Upper lobe of left lung (tissue), 4 donors: ENCODE results near the gene TRIM75.

ENCODE experiments used
- CTCF ChIP-seq, 6 experiments: fragments of 450-650 bp in 4 of 6; fragments of 200-600 bp in 2 of 6; sonication (generic) in 2 of 6; IDR thresholded peaks; one replicate each; pipeline ENCODE4 v1.5.1; 2016 to 2019; ENCODE audit warnings: antibody characterized with exemption in 6 of 6
- EP300 ChIP-seq, 4 donors: sonication (generic); formaldehyde crosslinking; IDR thresholded peaks; one replicate each; pipeline ENCODE4 v1.5.1; 2017; ENCODE audit warnings: antibody characterized with exemption in 4 of 4, control low read depth in 2 of 4
- POLR2A ChIP-seq, 4 donors: fragments of 450-650 bp; IDR thresholded peaks; one replicate each; pipeline ENCODE4 v1.5.1; 2016 to 2017; ENCODE audit warnings: antibody characterized with exemption in 4 of 4, mild to moderate bottlenecking in 2 of 4
- POLR2AphosphoS5 ChIP-seq, 2 donors: sonication (generic); formaldehyde crosslinking; IDR thresholded peaks; one replicate each; pipeline ENCODE4 v1.5.1; 2017; ENCODE audit warnings: antibody characterized with exemption in 2 of 2

GRCh38 chr4:165013691-165014090 lies 40.0 kb upstream of the TRIM75 start:
- TF ChIP-seq POLR2A (IDR thresholded peaks at IDR 0.05) (no peak), CTCF (IDR thresholded peaks at IDR 0.05) (no peak), POLR2AphosphoS5 (IDR thresholded peaks at IDR 0.05) (no peak), EP300 (IDR thresholded peaks at IDR 0.05) (no peak)
